CD4-positive, alpha-beta T cell (primary cell): ENCODE data around the gene PDE7B. TPM values are rescaled to one million over a fixed set of nuclear protein-coding genes. Genes with fewer than 3 reads are reported as not detected.
A peak's percentile ranks its signal among the peaks of the same experiment; 100 is the strongest.

Source experiments
- ATAC-seq: fragments of 200-7000 bp; cut with Tn5 transposase; one replicate; pipeline ENCODE4 v1.10.0; 2022; ENCODE audit warnings: mild to moderate bottlenecking; ENCODE audit not compliant: poor library complexity
- CTCF ChIA-PET: fragments of 350-600 bp; sonication (Branson Sonifier 250); formaldehyde crosslinking; loops from one replicate; lab custom pipeline; 2021; ENCODE audit warnings: antibody characterized with exemption, inconsistent platforms; lab: Charles Lee
- POLR2A ChIA-PET: fragments of 350-600 bp; sonication (Branson Sonifier 250); formaldehyde crosslinking; loops from one replicate; lab custom pipeline; 2021; ENCODE audit warnings: antibody characterized with exemption, inconsistent platforms; lab: Charles Lee
- DNase-seq, 14 experiments: peaks; one replicate each; pipeline ENCODE4 v3.0.0-alpha.2; 2013 to 2020; ENCODE audit warnings: mixed read lengths in 2 of 14
- H3K27ac ChIP-seq, 2 donors: one replicate each; pipeline versions ENCODE4 v1.5.1 to v1.7.0; 2013; ENCODE audit warnings: low read length in 2 of 2, low read depth in 1 of 2, mild to moderate bottlenecking in 1 of 2
- H3K27me3 ChIP-seq, 2 experiments: 1 replicate in 1 of 2; 2 replicates in 1 of 2; pipeline versions ENCODE4 v1.6.1 to v1.7.0; 2013; ENCODE audit warnings: low read length in 2 of 2, control low read depth in 1 of 2, mild to moderate bottlenecking in 1 of 2, moderate library complexity in 1 of 2; ENCODE audit not compliant: insufficient read depth in 2 of 2, control insufficient read depth in 1 of 2
- H3K36me3 ChIP-seq: one replicate; pipeline ENCODE4 v1.6.1; 2013; ENCODE audit warnings: low read length, control low read depth; ENCODE audit not compliant: insufficient read depth
- H3K4me1 ChIP-seq: one replicate; pipeline ENCODE4 v1.6.1; 2013; ENCODE audit warnings: low read length, control low read depth; ENCODE audit not compliant: insufficient read depth
- H3K4me3 ChIP-seq: one replicate; pipeline ENCODE4 v1.5.1; 2013; ENCODE audit warnings: mild to moderate bottlenecking, low read length, moderate library complexity
- H3K9me3 ChIP-seq, 2 experiments: 1 replicate in 1 of 2; 2 replicates in 1 of 2; pipeline versions ENCODE4 v1.6.1 to v1.7.0; 2013; ENCODE audit warnings: low read length in 2 of 2, mild to moderate bottlenecking in 2 of 2, control low read depth in 1 of 2, moderate library complexity in 1 of 2; ENCODE audit not compliant: control insufficient read depth in 1 of 2, insufficient read depth in 1 of 2
- H3K27ac Mint-ChIP-seq: one replicate; pipeline ENCODE4 v1.8.0; 2020; ENCODE audit warnings: mixed read lengths
- H3K27me3 Mint-ChIP-seq: one replicate; pipeline ENCODE4 v1.8.0; 2021; ENCODE audit warnings: mixed read lengths
- H3K36me3 Mint-ChIP-seq: one replicate; pipeline ENCODE4 v1.8.0; 2021; ENCODE audit warnings: low read depth, mixed read lengths
- H3K4me1 Mint-ChIP-seq: one replicate; pipeline ENCODE4 v1.8.0; 2021; ENCODE audit warnings: low read depth, mixed read lengths
- H3K4me3 Mint-ChIP-seq: one replicate; pipeline ENCODE4 v1.8.0; 2020; ENCODE audit warnings: mild to moderate bottlenecking, mixed read lengths
- H3K9me3 Mint-ChIP-seq: one replicate; pipeline ENCODE4 v1.8.0; 2020; ENCODE audit warnings: mixed read lengths
- intact Hi-C, 2 experiments: fragments of 100-400 bp; cut with DNase I in 1 of 2; cut with micrococcal nuclease in 1 of 2; formaldehyde crosslinking; loops; one replicate each; pipeline versions ENCODE4 v1.15.1 to v1.9.0; 2023 to 2025; cut with DNase I, micrococcal nuclease
- total RNA-seq, 174 experiments: library from RNA in 2 of 174; stranded (reverse) in 2 of 174; gene quantifications; one replicate each; pipeline ENCODE4 v1.2.3 and lab custom pipeline; 2021 to 2026
- TF ChIP-seq, protein P1 (sequence below): fragments of 200-600 bp; IDR thresholded peaks from one replicate; pipeline ENCODE4 v1.8.0; 2022; ENCODE audit warnings: antibody characterized with exemption, mild to moderate bottlenecking

Gene PDE7B
- total RNA-seq, 2 experiments from 2014 or later, result 0.25 to 0.34 TPM

DNA sequence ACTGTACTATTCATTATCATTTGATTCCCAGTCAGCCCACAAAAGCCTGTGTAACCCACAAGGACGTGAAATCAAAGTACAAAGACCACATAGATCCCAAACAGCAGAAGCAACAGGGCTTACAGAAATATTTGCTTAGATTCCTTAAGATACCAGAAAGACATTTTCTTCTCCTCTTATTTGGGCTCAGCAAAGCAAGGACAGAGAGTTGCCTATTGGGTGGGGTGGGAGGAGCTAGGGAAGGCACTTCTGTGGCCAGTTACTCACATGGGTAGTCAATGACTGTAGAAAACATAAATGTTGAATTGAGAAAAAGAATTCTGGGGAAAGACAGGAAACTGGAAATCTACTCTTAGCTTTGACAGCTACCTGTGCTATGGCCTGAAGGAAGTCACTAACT lies 19.8 kb downstream of the PDE7B start:
- ATAC-seq (no peak), DNase-seq (no peak)
- Histone ChIP-seq H3K4me1 (no peaks in the 10 kb centered on the region), H3K27ac (no peak overlapping the region), H3K36me3 (no peaks in the 10 kb centered on the region), H3K4me3 (no peak overlapping the region), H3K9me3 (no peaks in the 10 kb centered on the region), H3K27me3 (no peaks in the 10 kb centered on the region)
- Mint-ChIP-seq H3K4me3 (no peak overlapping the region), H3K27me3 (no peaks in the 10 kb centered on the region), H3K4me1 (peaks cover 19% of the 10 kb centered on the region), H3K27ac (no peak overlapping the region), H3K36me3 (no peaks in the 10 kb centered on the region), H3K9me3 (no peaks in the 10 kb centered on the region)
- TF ChIP-seq, protein P1, sequence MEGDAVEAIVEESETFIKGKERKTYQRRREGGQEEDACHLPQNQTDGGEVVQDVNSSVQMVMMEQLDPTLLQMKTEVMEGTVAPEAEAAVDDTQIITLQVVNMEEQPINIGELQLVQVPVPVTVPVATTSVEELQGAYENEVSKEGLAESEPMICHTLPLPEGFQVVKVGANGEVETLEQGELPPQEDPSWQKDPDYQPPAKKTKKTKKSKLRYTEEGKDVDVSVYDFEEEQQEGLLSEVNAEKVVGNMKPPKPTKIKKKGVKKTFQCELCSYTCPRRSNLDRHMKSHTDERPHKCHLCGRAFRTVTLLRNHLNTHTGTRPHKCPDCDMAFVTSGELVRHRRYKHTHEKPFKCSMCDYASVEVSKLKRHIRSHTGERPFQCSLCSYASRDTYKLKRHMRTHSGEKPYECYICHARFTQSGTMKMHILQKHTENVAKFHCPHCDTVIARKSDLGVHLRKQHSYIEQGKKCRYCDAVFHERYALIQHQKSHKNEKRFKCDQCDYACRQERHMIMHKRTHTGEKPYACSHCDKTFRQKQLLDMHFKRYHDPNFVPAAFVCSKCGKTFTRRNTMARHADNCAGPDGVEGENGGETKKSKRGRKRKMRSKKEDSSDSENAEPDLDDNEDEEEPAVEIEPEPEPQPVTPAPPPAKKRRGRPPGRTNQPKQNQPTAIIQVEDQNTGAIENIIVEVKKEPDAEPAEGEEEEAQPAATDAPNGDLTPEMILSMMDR, result no peak
- ChIA-PET CTCF (interaction anchor here (1.0 kb wide), 1 partner anchor 38 kb away, joined by 3 read pairs; no protein-coding TSS in a partner anchor), POLR2A (interaction anchor here (0.7 to 2.2 kb wide), 4 partner anchors 10 to 418 kb away, joined by 3 to 7 read pairs (median 4); partner anchors contain the start of genes BCLAF1 and PDE7B)
- intact Hi-C loops, result no loop called here

DNA sequence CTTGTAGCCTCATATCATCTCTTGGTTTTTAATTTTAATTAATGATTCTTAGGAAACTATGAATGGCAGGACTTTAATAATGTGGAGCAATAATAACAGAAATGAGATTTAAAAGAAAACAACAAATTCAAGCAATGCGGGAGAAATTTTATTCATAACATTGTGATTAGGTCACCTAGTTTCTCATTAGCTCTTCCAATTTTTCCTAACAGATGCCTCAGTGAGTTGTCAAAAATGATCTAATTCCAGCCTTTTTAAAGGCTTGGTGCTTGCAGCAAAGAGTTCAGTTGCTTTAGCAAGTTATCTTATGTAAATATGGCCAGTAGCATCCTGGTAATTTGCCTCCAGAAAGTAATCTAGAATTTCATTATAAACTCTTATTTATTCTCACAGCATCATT lies 20.4 kb downstream of the PDE7B start:
- no peak overlapping the region for H3K27ac ChIP-seq

DNA sequence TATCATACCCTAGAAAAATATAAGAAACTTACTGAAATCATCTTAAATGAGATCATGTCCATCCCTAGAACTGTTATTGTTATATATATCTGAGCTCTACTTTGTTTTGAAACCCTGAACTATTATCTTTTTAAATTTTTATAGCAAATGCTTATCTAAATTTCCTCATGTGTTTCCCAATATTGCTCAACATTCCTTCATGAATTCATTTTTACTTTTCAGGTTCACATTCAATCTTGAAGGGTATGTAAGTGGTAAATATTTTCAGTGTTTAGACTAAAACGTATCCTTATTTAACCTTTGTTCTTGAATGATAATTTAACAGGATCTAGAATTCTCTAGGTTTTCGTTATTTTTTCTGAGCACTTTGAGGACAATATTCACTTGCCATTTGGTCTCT lies 23.9 kb downstream of the PDE7B start:
- no peaks in the 10 kb centered on the region for H3K27me3 Mint-ChIP-seq
- Histone ChIP-seq H3K4me3 (no peak overlapping the region), H3K36me3 (no peaks in the 10 kb centered on the region), H3K27ac (no peak overlapping the region), H3K4me1 (peaks cover 4% of the 10 kb centered on the region), H3K27me3 (no peaks in the 10 kb centered on the region), H3K9me3 (no peaks in the 10 kb centered on the region)
- POLR2A ChIA-PET, result interaction anchor here (1.3 to 1.7 kb wide), 2 partner anchors 21 to 24 kb away, joined by 4 to 5 read pairs; partner anchors contain the start of gene PDE7B
- no peak for ATAC-seq
- no peaks in the 10 kb centered on the region for H3K36me3 Mint-ChIP-seq
- H3K4me3 Mint-ChIP-seq, result no peak overlapping the region
- no peaks in the 10 kb centered on the region for H3K9me3 Mint-ChIP-seq
- TF ChIP-seq, protein P1, result no peak
- H3K27ac Mint-ChIP-seq, result peak overlapping the region; percentile 53
- DNase-seq, result no peak
- CTCF ChIA-PET, result no interaction called here
- intact Hi-C loops, result no loop called here
- H3K4me1 Mint-ChIP-seq, result peaks cover 44% of the 10 kb centered on the region

More for the DNA sequence above, 20.4 kb downstream of the PDE7B start:
- no peak for DNase-seq
- Histone ChIP-seq H3K36me3 (no peaks in the 10 kb centered on the region), H3K4me1 (no peaks in the 10 kb centered on the region), H3K9me3 (no peaks in the 10 kb centered on the region), H3K27me3 (no peaks in the 10 kb centered on the region), H3K4me3 (no peak overlapping the region)
- H3K4me3 Mint-ChIP-seq, result no peak overlapping the region
- H3K27me3 Mint-ChIP-seq, result no peaks in the 10 kb centered on the region
- ATAC-seq, result no peak
- ChIA-PET POLR2A (interaction anchor here (0.7 to 2.2 kb wide), 3 partner anchors 9 to 418 kb away, joined by 4 to 7 read pairs (median 5); partner anchors contain the start of genes BCLAF1 and PDE7B), CTCF (no interaction called here)
- H3K36me3 Mint-ChIP-seq, result no peaks in the 10 kb centered on the region
- H3K4me1 Mint-ChIP-seq, result peaks cover 25% of the 10 kb centered on the region
- H3K9me3 Mint-ChIP-seq, result no peaks in the 10 kb centered on the region
- TF ChIP-seq, protein P1, result no peak
- intact Hi-C loops, result no loop called here
- H3K27ac Mint-ChIP-seq, result no peak overlapping the region
